ENCODE results near the gene OLFML1.

DNA sequence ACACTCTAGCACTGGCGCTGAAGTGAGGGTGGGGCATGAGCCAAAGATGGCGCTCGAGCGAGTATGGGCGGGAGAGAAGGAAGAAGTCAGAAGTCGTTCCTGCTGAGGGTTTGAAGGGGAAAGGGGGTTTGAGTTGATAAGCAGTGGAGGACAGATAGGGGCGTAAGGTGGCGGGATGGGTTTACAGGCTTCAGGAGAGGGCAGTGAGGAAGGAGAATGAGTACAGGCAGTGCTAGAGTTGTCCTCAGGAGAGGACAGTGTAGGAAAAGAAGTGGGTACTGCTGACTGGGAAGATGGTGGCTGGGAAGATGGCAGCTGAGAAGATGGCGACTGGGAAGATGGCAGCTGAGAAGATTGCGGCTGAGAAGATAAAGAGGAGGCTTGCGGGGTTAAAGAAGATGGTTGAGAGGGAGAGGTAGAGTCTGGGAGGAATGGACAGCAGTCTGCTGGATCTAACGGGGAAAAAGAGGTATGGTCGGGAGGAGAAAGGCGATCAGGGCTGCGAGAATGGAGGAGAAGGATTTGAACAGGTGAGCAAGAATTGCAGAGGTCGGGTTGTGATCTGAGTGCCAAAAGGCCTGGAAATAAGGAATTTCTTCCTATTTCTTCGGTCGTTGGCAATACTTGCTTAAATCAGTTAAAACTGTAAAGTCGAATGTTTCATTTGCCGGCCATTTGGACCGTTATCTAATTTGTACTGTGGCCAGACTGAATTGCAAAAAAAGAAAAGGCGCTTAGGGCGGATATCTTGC lies 33.7 kb downstream of the OLFML1 start:
- TF ChIP-seq, protein P1, sequence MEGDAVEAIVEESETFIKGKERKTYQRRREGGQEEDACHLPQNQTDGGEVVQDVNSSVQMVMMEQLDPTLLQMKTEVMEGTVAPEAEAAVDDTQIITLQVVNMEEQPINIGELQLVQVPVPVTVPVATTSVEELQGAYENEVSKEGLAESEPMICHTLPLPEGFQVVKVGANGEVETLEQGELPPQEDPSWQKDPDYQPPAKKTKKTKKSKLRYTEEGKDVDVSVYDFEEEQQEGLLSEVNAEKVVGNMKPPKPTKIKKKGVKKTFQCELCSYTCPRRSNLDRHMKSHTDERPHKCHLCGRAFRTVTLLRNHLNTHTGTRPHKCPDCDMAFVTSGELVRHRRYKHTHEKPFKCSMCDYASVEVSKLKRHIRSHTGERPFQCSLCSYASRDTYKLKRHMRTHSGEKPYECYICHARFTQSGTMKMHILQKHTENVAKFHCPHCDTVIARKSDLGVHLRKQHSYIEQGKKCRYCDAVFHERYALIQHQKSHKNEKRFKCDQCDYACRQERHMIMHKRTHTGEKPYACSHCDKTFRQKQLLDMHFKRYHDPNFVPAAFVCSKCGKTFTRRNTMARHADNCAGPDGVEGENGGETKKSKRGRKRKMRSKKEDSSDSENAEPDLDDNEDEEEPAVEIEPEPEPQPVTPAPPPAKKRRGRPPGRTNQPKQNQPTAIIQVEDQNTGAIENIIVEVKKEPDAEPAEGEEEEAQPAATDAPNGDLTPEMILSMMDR (IDR thresholded peaks at IDR 0.05) = no peak
- TF ChIP-seq POLR2A (IDR thresholded peaks at IDR 0.05) (no peak), EP300 (IDR thresholded peaks at IDR 0.05) (no peak)
